ENCODE measurements around the gene C13orf46. TPM values are rescaled to one million over a fixed set of nuclear protein-coding genes. Genes with fewer than 3 reads are reported as not detected.

Gene C13orf46
- total and polyA plus RNA-seq, 2 experiments from 2014 or later = 0.20 to 0.23 TPM

GRCh38 chr13:113912596-113912995 is 61.3 kb downstream of the C13orf46 start:
- Histone ChIP-seq H3K4me2 (no peak overlapping the region), H3K4me3 (no peak overlapping the region), H4K20me1 (ENCODE audit: insufficient read depth, poor library complexity, severe bottlenecking) (no peaks in the 10 kb centered on the region), H3K79me2 (no peaks in the 10 kb centered on the region), H3K4me1 (ENCODE audit: insufficient read depth) (peaks cover 10% of the 10 kb centered on the region), H2AFZ (no peak overlapping the region), H3K9me2 (replicated peaks; ENCODE audit: insufficient read depth) (no peaks in the 10 kb centered on the region), H3K27me3 (no peaks in the 10 kb centered on the region), H3K9me3 (ENCODE audit: low read depth) (no peaks in the 10 kb centered on the region), H3K27ac (no peak overlapping the region), H3K36me3 (replicated peaks; ENCODE audit: insufficient read depth, low read depth) (no peaks in the 10 kb centered on the region)
- no peak for TF ChIP-seq CTCF (IDR thresholded peaks at IDR 0.05; ENCODE audit: poor library complexity)
- no peak for TF ChIP-seq EZH2phosphoT487 (IDR thresholded peaks at IDR 0.05; ENCODE audit: low read depth, severe bottlenecking, unreplicated experiment)
- TF ChIP-seq EZH2 (IDR thresholded peaks at IDR 0.05; ENCODE audit: borderline replicate concordance) = no peak
- no peak for DNase-seq (ENCODE audit: low spot score)
- 79% methylated on average over 3 of the region's 3 CpGs for WGBS (ENCODE audit: low lambda C conversion rate, missing lambda C conversion rate)

- Histone ChIP-seq H3K27me3 (no peaks in the 10 kb centered on the region), H4K20me1 (ENCODE audit: insufficient read depth, poor library complexity, severe bottlenecking) (no peaks in the 10 kb centered on the region), H3K4me3 (no peak overlapping the region), H3K9me3 (ENCODE audit: low read depth) (no peaks in the 10 kb centered on the region), H3K9me2 (replicated peaks; ENCODE audit: insufficient read depth) (no peaks in the 10 kb centered on the region), H3K4me1 (ENCODE audit: insufficient read depth) (peaks cover 14% of the 10 kb centered on the region), H3K4me2 (peak overlapping the region; percentile 44), H2AFZ (no peak overlapping the region), H3K36me3 (replicated peaks; ENCODE audit: insufficient read depth, low read depth) (no peaks in the 10 kb centered on the region), H3K79me2 (no peaks in the 10 kb centered on the region), H3K27ac (peak overlapping the region; percentile 42)
- DNase-seq (ENCODE audit: low spot score) = peak; percentile 39
- TF ChIP-seq EZH2phosphoT487 (IDR thresholded peaks at IDR 0.05; ENCODE audit: low read depth, severe bottlenecking, unreplicated experiment) = no peak
- no peak for TF ChIP-seq EZH2 (IDR thresholded peaks at IDR 0.05; ENCODE audit: borderline replicate concordance)
- no peak for TF ChIP-seq CTCF (IDR thresholded peaks at IDR 0.05; ENCODE audit: poor library complexity)
- WGBS (ENCODE audit: low lambda C conversion rate, missing lambda C conversion rate) = 55% methylated on average over 17 of the region's 17 CpGs
Measured at GRCh38 chr13:113907635-113908617, 66.0 kb downstream of the C13orf46 start.

GRCh38 chr13:113906571-113906970 is 67.3 kb downstream of the C13orf46 start:
- Histone ChIP-seq H3K36me3 (replicated peaks; ENCODE audit: insufficient read depth, low read depth) (no peaks in the 10 kb centered on the region), H2AFZ (no peak overlapping the region), H4K20me1 (ENCODE audit: insufficient read depth, poor library complexity, severe bottlenecking) (no peaks in the 10 kb centered on the region), H3K4me2 (no peak overlapping the region), H3K4me3 (no peak overlapping the region), H3K4me1 (ENCODE audit: insufficient read depth) (peaks cover 14% of the 10 kb centered on the region), H3K9me3 (ENCODE audit: low read depth) (no peaks in the 10 kb centered on the region), H3K27me3 (no peaks in the 10 kb centered on the region), H3K9me2 (replicated peaks; ENCODE audit: insufficient read depth) (no peaks in the 10 kb centered on the region), H3K79me2 (no peaks in the 10 kb centered on the region), H3K27ac (no peak overlapping the region)
- WGBS (ENCODE audit: low lambda C conversion rate, missing lambda C conversion rate) = 94% methylated on average over 4 of the region's 4 CpGs
- no peak for DNase-seq (ENCODE audit: low spot score)
- TF ChIP-seq EZH2phosphoT487 (IDR thresholded peaks at IDR 0.05; ENCODE audit: low read depth, severe bottlenecking, unreplicated experiment) (no peak), EZH2 (IDR thresholded peaks at IDR 0.05; ENCODE audit: borderline replicate concordance) (no peak), CTCF (IDR thresholded peaks at IDR 0.05; ENCODE audit: poor library complexity) (no peak)
